HepG2 (cell line): ENCODE results near the gene RPS8. TPM values are rescaled to one million over a fixed set of nuclear protein-coding genes. Genes with fewer than 3 reads are reported as not detected.

Experiments used
- AHDC1 ChIP-seq: sonication (generic); formaldehyde crosslinking; IDR thresholded peaks from 2 replicates; pipeline ENCODE4 v1.5.1; 2020; ENCODE audit warnings: mild to moderate bottlenecking, missing genetic modification reagents, borderline replicate concordance
- AHR ChIP-seq: IDR thresholded peaks from 2 replicates; pipeline ENCODE4 v1.6.1; 2018; ENCODE audit warnings: missing genetic modification reagents, missing compliant biosample characterization
- CBX5 ChIP-seq: sonication (generic); formaldehyde crosslinking; IDR thresholded peaks from 2 replicates; pipeline ENCODE4 v1.4.0; 2020; ENCODE audit warnings: missing genetic modification reagents, borderline replicate concordance
- GFI1 ChIP-seq: sonication (generic); formaldehyde crosslinking; IDR thresholded peaks from 2 replicates; pipeline ENCODE4 v1.5.0; 2020; ENCODE audit warnings: missing genetic modification reagents, mild to moderate bottlenecking, borderline replicate concordance
- ISX ChIP-seq: sonication (generic); formaldehyde crosslinking; conservative IDR thresholded peaks from 2 replicates; pipeline ENCODE4 v1.5.0; 2020; ENCODE audit warnings: missing genetic modification reagents
- JUNB ChIP-seq: sonication (generic); formaldehyde crosslinking; IDR thresholded peaks from 2 replicates; pipeline ENCODE4 v1.8.0; 2022; ENCODE audit warnings: missing genetic modification reagents, mild to moderate bottlenecking, borderline replicate concordance
- PHF8 ChIP-seq: sonication (generic); formaldehyde crosslinking; IDR thresholded peaks from 2 replicates; pipeline ENCODE4 v1.5.0; 2020; ENCODE audit warnings: missing genetic modification reagents
- SAP130 ChIP-seq: IDR thresholded peaks from 2 replicates; pipeline ENCODE4 v1.6.1; 2016; ENCODE audit warnings: low read depth
- SP140L ChIP-seq: sonication (generic); formaldehyde crosslinking; IDR thresholded peaks from 2 replicates; pipeline ENCODE4 v1.4.0; 2020; ENCODE audit warnings: missing genetic modification reagents, borderline replicate concordance
- SSRP1 ChIP-seq: IDR thresholded peaks from 2 replicates; pipeline ENCODE4 v1.6.1; 2016; ENCODE audit warnings: control low read depth
- TFAP4 ChIP-seq: sonication (generic); IDR thresholded peaks from 2 replicates; pipeline ENCODE4 v1.6.1; 2016; ENCODE audit warnings: low read depth, borderline replicate concordance
- ZNF18 ChIP-seq: sonication (generic); formaldehyde crosslinking; IDR thresholded peaks from 2 replicates; pipeline ENCODE4 v1.8.0; 2022; ENCODE audit warnings: mild to moderate bottlenecking, missing genetic modification reagents; ENCODE audit not compliant: insufficient replicate concordance
- ZNF280D ChIP-seq: sonication (generic); formaldehyde crosslinking; IDR thresholded peaks from 2 replicates; pipeline ENCODE4 v1.5.1; 2020; ENCODE audit warnings: mild to moderate bottlenecking, missing genetic modification reagents
- ZNF546 ChIP-seq: sonication (generic); formaldehyde crosslinking; conservative IDR thresholded peaks from 2 replicates; pipeline ENCODE4 v1.8.1; 2023; ENCODE audit warnings: mild to moderate bottlenecking, missing genetic modification reagents
- ZNF616 ChIP-seq: sonication (generic); formaldehyde crosslinking; IDR thresholded peaks from 2 replicates; pipeline ENCODE4 v1.5.0; 2020; ENCODE audit warnings: low read depth, mild to moderate bottlenecking, missing genetic modification reagents
- ZNF772 ChIP-seq: sonication (generic); formaldehyde crosslinking; IDR thresholded peaks from 2 replicates; pipeline ENCODE4 v1.5.0; 2020; ENCODE audit warnings: mild to moderate bottlenecking, missing genetic modification reagents
- ZNF878 ChIP-seq: sonication (generic); formaldehyde crosslinking; IDR thresholded peaks from 2 replicates; pipeline ENCODE4 v1.8.1; 2023; ENCODE audit warnings: mild to moderate bottlenecking, missing genetic modification reagents, moderate library complexity
- ZSCAN9 ChIP-seq: IDR thresholded peaks from 2 replicates; pipeline ENCODE4 v1.6.1; 2016; ENCODE audit warnings: borderline replicate concordance
- polyA plus RNA-seq, 8 experiments: library from polyadenylated mRNA; depleted of rRNA in 3 of 8; stranded (reverse) in 7 of 8; unstranded in 1 of 8; fragments of >200 nt; fragmentation: Illumina TruSeq in 4 of 8; extraction: Trizol in 4 of 8; gene quantifications; 2 replicates each; pipeline versions ENCODE4 v1.2.1 to v1.2.3, GENCODE V29; 2011 to 2016; ENCODE audit warnings: low read depth in 4 of 8, missing spikeins in 1 of 8, mixed read lengths in 1 of 8; ENCODE audit not compliant: insufficient read depth in 1 of 8
- total RNA-seq, 5 experiments: library from RNA; depleted of rRNA; stranded (reverse); fragments of >200 nt; fragmentation: Illumina TruSeq; extraction: Trizol; gene quantifications; 2 replicates each; pipeline ENCODE4 v1.2.3, GENCODE V29; 2016; ENCODE audit warnings: low read depth in 1 of 5

RPS8 gene
- total and polyA plus RNA-seq, 2 of the 13 experiments (the other 11 are each of a cell fraction or from before 2014, with no cell fraction given), result 2,628 to 2,822 TPM

DNA sequence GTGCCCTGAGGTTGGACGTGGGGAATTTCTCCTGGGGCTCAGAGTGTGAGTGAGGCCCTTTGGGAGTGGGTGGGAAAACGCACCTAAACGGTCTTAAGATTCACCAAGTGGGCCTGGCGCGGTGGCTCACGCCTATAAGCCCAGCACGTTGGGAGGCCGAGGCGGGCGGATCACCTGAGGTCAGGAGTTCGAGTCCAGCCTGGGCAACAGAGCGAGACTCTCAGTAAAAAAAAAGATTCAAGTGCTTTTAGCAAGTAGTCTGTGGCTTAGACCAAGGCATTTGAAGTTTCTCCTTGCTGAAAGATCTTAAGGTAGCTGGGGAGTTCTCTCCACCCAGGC, 1.4 kb downstream of the RPS8 start (continued):
- TF ChIP-seq TFAP4 (no peak), ZNF772 (CRISPR knock-in tag) (no peak), JUNB (CRISPR knock-in tag) (no peak), GFI1 (0 out of 2 replicates have a peak, but pooled peaks have one; percentile 34), SSRP1 (0 out of 2 replicates have a peak, but pooled peaks have one; percentile 5), SAP130 (peak; percentile 8; the same call in 1 of the 2 replicates), ZNF878 (CRISPR knock-in tag) (no peak), CBX5 (no peak), ZNF546 (CRISPR knock-in tag) (no peak), ISX (CRISPR knock-in tag) (no peak), AHR (CRISPR knock-in tag) (no peak), PHF8 (no peak; the same call in 1 of the 2 replicates), ZSCAN9 (CRISPR knock-in tag) (no peak), ZNF18 (CRISPR knock-in tag) (no peak), SP140L (CRISPR knock-in tag) (no peak), AHDC1 (CRISPR knock-in tag) (no peak), ZNF616 (CRISPR knock-in tag) (no peak), ZNF280D (no peak)
